ENCODE measurements around the gene TEX38.
A peak's percentile ranks its signal among the peaks of the same experiment; 100 is the strongest.
"Not testable (repeated sequence)": the region's sequence is repeated elsewhere in the genome, so short reads cannot be mapped to it uniquely, and the experiment has no call there.

Gene TEX38

DNA sequence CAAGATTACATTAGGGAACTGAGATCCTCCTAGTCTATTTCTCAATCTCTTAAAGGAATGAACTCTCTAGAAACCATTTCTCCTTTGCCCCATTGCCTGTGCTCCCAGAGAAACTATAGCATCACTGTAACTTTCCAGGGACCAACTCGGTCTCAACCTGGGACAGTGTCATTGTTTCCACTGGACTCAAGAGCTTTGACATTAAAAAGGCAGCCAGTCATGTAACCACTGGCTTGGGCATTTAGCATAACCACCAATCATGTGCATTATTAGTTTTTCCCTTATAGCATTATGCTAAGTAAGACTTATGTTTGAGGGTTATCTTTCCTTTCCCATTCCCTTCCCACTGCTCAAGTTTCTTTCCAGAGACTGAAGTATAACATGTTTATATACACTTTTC, 18.2 kb downstream of the TEX38 start:
- no peak for DNase-seq

DNA sequence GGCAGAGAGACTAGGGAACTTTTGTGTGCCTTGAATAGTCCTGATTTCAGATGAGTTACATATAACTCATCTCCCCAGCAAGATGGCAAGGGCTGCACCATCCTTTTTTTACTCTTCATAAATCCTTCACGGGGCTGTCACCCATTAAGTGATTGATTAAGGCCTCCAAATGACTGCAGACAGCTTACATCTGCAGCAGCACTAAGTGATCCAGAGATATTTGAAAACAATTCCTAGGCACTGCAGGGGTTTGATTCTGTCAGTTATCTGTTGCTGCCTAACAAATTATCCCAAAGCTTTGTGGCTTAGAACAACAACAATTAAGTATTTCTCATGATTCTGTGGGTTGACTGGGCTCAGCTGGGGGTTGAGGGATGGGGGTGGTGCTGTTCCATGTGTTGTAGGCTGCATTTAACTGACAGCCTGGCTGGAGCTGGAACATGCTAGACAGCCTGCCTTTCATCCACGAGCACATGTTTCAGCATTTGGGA, 19.3 kb downstream of the TEX38 start:
- no peak for DNase-seq

DNA sequence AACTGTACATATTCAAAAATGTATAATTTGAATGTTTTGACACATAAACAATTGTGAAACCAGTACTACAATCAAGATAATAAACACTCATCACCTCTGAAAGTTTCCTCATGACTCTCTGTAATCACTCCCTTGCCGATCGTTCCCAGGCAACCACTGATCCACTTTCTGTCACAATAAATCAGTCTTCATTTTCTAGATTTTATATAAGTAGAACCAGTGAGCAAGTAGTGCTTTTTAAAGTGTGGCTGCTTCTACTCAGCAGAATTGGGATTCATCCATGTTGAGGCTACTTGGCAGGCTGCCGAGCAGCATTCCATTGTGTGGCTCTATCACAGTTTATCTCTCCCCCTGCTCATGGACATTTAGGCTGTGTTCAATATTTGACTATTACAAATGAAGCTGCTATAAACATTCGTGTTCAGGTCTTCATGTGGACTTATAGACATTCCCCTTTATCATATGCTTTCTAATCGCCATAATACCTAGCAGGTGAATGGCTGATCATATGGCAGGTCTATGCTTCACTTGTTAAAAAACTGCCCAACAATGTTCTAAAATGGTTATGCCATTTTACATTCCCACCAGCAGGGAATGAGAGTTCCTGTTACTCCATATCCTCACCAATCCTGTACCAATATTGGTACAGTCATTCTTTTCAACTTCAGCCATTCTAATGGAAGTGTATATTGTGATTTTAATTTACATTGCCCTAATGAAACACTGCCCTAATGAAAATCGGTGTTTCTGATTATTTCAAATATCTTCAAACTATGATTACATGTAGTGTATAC, 20.5 kb downstream of the TEX38 start:
- no peak for DNase-seq

DNA sequence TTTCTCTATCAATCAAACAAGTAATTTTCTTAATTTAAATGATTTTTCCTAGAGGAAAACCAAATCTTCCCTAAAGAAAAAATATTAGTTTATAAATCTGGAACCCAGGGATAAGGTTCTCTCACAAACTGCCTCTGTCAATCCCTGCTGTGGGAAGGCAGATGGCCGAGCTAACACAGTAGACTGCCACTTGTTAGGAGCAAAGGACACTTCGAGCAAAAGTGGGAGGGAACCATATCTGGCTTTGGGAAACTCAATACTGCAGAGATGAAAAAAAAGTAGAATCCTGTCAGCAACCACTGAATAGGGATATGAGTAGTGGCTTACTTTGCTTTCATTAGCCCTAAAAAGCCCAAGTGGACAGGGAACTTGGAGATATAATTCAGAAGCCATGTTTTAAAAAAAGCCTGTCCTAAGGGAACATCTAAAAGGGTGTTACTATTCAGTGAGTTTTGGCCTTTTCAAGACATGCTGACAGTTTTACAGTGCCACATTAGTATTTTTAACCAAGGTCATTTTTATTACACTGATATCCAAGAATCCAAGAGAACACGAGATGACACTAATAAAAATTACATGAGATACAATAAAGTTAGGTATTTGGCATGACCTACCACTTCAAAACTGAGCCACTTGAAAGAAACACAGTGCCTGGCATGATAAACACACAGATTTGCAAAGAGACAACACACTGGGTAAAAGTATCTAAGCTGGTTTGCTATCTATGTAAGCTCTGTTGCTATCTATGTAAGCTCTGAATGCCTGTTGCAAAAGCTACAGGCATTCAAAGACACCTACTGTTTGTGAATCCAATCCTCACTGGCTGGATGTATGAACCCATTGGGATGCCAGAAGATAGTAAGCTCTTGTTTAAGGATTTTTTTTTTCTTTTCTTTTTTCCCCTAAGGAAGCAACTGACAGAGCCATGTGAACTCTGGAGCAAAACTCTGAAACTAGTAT, 21.4 kb downstream of the TEX38 start:
- DNase-seq: no peak

DNA sequence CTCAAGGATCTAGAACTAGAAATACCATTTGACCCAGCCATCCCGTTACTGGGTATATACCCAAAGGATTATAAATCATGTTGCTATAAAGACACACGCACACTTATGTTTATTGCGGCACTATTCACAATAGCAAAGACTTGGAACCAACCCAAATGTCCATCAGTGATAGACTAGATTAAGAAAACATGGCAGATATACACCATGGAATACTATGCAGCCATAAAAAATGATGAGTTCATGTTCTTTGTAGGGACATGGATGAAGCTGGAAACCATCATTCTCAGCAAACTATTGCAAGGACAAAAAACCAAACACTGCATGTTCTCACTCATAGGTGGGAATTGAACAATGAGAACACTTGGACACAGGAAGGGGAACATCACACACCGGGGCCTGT, 23.0 kb downstream of the TEX38 start:
- not testable (repeated sequence) for DNase-seq

DNA sequence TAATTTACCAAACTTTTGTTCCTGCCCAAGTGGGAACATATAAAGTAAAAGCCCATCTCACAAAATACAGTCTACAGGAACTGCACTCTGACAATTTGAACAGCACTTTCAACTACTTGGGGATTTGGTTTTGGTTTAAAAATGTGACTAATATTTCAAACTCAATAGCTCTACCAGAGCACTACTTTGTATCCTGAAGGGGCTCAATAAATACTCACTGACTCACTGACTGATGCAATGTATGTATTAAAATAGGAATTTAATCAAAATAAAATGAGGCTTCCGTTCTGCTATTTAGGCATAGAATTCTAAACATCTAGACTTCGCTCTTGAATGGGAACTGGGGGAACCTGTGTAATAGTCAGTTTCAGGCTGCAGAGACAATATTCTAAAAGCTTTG, 25.4 kb downstream of the TEX38 start:
- DNase-seq: no peak

DNA sequence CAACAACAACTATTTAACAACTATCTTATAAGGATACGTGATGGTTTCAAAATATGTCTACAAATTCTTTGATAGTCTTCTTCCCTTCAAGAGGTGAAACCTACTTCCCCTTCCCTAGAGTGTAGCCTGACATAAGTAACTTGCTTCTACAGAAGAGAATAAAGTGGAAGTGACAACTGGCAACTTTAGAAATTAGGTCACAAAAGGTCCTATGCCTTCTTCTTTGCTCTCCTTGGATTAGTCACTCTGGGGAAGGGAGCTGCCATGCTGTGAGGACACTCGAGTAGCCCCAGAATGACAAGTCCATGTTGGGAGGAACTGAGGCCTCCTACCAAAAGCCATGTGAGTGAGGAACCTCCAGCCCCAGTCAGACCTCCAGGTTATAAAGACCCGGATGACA, 28.0 kb downstream of the TEX38 start:
- no peak for DNase-seq

DNA sequence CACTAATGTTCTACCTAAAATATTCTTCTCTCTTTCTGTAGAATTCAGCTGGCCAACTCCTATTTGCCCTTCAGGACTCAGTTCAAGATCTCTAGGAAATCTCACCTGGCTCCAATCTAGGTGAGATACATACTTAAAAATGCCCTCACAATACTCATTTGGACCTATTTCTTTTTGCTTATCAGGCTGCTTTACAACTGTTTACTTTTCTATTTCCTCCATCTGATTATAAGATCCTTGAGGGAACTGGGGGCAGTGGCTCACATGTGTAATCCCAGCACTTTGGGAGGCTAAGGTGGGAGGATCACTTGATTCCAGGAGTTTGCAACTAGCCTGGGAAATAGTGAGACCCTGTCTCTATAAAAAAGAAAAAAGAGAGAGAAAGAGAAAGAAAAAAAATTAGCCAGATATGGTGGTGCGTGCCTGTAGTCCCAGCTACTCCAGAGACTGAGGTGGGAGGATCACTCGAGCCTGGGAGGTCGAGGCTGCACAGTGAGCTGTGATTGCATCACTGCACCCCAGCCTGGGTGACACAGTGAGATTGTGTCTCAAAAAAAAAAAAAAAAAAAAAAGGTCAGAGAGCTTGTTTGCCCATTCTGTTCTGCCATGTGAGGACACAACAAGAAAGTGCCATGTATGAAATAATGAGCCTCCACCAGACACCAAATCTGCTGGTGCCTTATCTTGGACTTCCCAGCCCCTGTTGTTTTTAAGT, 32.4 kb downstream of the TEX38 start:
- no peak for DNase-seq

DNA sequence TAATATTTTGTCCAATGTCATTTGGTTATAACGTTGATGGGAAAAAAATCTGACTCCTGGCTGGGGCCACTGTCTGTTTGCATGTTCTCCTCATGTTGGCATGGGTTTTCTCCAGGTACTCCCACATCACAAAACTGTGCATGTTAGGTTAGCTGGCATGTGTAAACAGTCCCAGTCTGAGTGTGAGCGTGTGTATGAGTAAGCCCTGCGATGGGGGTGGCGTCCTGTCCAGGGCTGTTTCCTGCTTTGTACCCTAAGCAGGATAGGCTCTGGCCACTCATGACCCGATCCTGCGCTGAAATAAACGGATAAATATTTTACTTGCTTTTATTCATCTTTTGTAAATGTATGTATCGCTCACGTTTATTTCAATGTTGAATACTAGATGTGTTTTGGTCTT, 33.8 kb downstream of the TEX38 start:
- DNase-seq: no peak

DNA sequence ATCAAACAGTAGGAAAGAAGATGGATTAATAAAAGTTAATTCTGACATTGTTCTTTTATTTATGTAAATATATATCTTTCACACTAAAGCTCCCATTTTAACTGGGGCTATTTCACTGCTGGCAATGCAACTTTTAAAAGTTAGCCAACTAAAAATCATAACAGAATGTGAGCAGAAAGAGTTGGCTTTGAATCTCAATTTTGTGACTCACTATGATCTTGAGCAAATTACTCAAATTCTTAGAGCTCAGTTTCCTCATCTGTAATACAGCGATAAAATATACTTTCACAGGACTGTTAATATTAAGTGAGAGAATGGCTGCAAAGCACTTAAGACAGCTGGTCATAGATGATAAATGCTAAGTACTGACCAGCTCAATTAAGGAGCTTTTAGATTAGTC, 36.5 kb downstream of the TEX38 start:
- DNase-seq: no peak

DNA sequence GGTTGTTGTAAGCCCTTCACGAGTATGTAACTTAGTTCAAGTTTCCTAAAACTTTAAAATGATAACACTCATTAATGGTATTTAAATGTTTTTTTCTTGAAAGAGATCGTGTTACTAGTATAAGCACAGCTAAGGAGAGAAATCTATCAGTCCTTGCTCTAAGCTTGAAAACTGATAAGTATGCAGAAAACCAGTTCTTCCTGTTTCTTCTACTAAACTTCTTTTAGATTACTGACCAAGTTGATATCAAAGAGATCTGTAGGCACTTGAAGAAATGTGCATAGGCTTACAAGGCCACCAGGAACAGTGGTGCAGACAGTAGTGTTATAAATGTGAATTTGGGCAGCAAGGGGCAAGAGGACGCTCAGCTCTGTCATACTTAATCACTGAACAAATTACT, 43.3 kb downstream of the TEX38 start:
- DNase-seq: no peak

DNA sequence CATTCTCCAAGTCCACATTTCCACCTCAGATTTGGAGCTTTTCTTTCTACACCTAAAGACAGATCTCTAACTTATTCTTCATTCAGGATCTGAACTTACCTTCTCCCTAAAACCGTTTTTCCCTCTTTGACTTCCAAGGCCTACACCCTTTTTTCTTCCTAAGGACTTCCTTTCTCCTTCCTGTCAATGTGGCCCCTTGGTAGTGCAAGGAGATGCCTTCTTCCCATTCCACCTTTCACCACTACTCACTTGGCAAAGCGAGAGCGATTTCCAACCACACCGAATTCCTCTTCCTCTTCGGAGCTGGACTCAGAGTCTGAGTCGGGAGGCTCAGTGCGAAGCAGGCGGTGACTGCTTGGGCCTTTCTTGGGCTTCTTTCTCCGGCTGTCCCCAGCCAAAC, 46.0 kb downstream of the TEX38 start:
- DNase-seq: no peak

DNA sequence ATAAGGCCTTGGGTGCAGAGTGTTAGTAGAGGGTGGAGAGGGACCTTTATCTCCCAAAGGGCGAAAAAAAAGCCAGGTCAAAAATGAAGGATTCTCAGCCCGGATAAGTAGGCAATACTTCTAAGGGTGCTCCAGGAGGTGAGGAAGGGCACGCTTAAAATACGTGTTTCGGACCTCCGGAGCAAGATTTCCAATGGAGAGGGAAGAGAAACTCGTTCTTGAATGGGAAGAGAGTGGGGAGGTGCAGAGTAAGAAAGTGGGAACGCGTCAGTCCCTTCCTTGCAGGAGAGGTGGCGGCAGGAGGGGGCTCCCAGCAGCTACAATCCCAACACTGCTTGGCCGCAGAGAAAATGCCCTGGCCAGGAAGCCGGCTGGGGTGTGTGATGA, 46.7 kb downstream of the TEX38 start:
- DNase-seq: no peak

DNA sequence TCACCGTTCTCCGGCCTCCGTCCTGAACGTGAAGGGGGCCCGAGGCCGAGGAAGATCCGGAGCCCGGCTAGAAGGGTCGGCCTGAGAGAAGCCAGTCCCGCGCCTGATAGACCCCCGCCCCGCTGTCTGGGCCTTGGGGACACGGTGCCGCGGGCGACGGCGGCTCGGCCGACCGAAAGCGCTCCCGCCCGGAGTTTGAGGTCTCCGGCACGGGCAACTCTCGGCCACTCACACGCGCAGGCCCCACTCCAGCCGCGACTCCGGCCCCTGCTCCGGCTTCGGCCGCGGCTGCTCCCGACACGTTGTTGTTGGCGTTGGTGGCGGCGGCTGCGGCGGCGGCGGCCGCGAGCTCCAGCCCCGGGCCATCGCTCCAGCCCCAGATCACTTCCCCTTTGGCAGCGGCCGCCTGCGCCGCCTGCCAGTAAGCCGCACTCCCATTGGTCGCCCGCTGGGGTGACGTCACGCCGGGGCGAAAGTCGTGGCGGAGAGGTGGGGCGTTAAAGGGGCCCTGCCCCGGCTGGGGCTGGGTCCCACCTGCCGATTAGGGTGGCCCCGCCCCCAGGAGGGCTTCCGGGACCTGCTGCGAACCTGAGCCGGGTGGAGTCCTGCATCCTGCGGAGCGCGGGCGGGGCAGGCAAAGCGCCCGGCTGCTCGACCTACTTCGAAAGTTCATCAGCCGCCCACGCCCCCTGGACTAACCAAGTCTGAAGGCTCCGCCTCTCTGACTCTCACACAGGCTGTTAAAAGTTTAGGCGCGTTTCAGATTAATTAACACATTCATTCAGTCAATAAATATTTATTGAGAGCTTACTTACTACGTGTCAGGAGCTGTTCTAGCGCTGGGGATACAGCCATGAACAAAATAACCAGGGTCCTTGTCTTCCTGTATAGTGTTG, 47.3 kb downstream of the TEX38 start, which contains the start of gene EFCAB14:
TSS of gene EFCAB14 (minus strand) at position 388 of the 896 bp plus-strand sequence. CDS start 1,027 bp downstream, outside the sequence.
- peak; percentile 97 for DNase-seq

DNA sequence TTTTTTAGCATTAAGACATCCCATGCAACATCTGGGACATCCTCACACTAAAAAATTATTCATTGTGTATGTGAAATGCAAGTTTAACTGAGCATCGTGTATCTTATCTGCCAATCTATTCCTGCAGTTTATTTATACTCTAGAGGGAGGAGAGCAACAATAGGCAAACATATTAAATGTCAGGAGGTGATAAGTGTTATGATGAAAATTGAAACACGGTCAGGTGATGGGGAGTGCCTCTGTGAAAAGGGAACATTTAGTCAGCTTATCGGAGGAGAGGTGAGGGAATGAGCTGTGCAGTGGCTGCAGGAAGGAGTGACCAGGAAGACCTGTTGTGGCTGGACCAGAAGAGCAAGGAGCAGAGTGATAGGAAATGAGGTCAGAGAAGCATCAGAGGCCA, 48.0 kb downstream of the TEX38 start:
- DNase-seq: no peak

DNA sequence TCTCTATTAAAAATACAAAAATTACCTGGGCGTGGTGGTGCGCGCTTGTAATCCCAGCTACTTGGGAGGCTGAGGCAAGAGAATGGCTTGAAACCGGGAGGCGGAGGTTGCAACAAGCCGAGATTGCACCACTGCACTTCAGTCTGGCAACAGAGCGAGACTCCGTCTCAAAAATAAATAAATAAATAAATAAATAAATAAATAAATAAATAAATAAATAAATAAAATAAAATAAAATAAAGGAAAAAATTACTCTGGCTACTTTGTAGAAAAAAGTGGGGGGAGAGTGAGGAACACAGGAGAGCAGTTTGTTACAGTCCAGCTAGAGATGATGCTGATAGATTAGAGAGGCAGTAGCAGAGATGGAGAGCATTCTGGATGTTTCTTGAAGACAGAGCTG, 48.7 kb downstream of the TEX38 start:
- not testable (repeated sequence) for DNase-seq

DNA sequence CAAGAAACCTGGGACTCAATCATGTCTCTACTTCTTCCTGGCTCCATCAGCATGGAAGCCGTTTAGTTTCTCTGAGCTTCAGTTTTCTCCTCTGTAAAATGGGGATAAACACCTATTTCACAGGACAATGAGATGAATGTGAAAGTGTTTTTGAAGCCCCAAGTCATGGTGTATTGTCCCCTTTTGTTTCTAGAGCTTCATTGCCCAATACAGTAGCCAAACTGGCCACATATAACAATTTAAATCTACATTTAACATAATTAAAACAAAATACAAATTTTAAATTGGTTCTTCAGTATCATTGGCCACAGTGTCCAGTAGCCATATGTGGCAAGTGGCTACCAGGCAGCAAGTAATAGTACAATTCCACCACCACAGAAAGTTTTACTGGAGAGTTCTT, 49.5 kb downstream of the TEX38 start:
- no peak for DNase-seq

DNA sequence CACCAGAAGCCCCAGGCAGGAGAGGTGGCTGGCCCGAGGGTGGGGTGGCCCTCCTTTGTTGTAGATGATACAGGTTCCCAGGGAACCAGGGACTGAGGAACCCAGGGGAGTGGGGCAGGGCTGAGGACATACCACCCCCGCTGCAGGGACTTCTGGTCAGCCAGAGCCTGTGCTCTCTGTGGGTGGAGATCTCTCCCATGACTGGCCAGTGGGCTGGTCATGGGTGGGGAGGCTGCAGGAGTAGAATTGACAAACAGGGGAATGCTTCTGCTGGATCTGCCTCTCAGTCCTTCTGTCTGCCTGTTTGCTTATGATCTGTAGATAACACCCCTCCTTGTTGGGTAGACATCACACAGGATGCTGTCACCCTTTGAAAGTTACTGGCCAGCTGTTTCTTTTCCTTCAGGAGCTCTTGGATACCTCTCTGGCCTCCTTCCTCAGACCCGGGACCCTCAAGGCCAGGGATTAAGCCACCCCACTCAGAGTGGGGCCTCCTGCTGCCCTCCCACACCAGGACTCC, 50.1 kb downstream of the TEX38 start:
- DNase-seq: no peak
